Stimulated activated CD4-positive, alpha-beta T cell treated with anti-CD3 and anti-CD28 coated beads, Interleukin-12 subunit alpha, Interleukin-12 subunit beta, amount 100 ng/mL, for 24 hours (primary cell): ENCODE data around the gene TRIM47.
A peak's percentile ranks its signal among the peaks of the same experiment; 100 is the strongest.

Experiments used
- DNase-seq, 2 experiments: peaks; one replicate each; pipeline ENCODE4 v3.0.0-alpha.2; 2020; ENCODE audit warnings: low read depth in 2 of 2

The TRIM47 gene

DNA sequence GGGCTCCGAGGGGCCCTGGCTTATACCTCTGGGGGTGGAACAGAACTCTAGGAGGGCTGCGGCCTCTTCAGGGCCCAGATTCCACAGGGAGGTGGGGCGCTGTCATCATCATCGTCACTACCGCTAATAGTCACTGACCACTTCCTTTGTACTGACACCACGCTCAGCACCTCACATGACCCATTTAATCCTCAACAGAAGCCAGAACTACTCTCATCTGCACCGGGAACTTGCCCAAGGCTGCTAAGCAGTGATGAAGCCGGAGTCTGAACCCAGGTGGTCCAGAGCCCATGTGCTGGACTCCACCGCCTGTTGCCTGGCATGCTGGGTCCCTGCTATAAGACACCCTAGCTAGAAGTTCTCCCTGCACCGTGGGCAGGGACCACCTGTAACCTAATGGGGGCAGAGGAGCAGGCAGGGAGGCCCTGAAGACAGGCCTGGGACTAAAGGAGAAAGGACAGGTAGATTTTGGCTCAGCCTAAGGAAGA lies 46.2 kb downstream of the TRIM47 start:
- DNase-seq, result peak in 1 of 2 experiments; percentile 24

DNA sequence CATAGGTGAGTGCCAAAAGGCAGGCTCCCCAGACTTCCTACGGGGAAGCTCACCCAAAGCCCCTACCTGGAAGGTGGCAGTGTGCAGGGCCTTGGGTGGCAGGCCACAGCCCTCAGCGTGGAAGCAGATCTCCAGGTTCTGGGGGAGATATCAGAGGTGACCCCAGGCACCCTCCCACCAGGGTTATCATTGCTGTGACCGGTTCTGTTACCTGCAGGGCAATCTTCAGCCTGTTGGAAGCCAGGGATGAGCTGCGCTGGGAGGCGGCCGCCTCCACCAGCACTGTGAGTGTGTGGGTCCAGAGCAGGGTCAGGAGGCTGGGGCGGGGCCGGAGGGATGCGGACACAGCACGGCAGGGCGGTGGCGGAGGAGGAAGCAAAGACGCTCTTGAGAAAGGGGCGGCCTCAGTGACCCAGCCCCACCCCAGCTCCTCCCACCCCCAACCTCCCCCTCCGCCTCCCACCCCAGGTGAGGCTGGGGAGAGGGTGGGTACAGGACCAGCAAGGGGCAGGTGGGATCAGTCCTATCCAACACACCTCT lies 47.3 kb downstream of the TRIM47 start:
- DNase-seq, result no peak

DNA sequence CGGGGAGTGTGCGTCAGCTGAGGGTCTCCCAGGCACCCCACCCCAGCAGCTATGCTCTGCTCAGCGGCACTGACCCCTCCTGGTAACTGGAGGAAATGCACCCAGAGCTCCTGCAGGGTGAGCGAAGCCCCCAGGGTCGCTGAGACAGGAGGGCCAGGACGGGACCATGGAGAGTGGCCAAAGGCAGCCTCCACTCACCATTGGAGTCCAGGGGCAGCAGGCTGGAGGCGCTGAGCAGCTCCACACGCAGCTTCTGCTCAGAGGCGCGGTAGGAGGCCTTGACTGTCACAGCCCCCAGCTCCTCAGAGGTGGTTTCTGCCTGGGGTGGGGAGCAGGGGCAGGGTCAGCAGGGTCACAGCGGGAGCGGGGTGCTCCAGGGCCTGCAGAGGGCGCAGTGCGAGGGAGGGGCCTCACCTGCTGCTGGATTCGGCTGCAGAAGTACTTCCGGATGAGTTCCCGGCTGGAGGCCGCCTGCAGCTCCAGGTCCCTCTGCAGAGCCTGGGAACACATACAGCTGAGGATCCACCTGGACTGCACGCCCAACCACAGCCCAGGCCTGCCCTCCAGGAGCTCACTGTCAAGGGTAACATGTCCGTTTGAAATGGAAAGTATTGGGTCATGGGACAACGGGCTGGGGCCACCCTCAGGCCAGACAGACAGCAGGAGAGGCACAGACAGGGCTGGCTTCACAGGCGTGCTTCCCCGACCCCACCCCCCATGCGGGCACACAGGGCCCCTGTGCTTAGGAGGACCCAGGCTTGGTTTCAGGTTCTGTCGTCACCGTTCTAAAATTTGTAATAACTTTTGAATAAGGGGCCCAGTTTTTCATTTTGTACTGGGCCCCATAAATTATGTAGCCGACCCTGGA lies 48.0 kb downstream of the TRIM47 start:
- DNase-seq, result no peak

DNA sequence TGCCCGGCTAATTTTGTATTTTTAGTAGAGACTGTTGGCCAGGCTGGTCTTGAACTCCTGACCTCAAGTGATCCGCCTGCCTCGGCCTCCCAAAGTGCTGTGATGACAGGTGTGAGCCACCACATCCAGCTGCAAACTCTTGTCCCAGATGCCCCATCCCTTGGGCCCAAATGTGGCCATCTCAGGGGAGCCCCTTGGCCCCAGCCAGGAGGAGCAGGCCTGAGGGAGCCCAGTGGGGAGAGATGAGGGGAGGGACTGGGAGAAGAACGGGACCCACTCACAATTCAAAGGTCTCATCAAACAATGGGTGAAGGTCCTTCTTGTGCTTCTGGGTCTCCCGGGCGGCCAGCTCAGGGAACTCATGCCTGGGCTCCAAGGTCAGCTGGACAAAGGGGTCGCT lies 48.6 kb downstream of the TRIM47 start:
- DNase-seq, result no peak

DNA sequence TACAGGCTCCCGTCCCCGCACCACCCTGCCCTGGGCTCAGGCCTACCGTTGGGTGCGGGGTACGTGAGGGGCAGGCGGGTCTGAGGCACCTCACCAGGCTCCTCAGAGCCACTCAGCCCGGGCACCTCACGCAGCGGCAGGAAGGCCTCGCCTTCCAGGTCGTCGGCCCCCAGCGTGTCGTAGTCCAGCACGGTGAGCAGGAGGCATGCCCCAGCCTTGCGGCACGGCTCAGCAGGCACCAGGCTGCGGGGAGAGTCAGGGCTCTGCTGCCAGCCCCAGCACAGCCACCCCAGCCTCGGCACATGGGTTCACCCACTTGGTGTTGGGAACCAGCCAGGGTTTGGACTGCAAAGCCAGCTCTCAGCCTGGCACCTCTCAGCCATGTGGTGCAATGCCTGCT lies 49.6 kb downstream of the TRIM47 start:
- no peak for DNase-seq

DNA sequence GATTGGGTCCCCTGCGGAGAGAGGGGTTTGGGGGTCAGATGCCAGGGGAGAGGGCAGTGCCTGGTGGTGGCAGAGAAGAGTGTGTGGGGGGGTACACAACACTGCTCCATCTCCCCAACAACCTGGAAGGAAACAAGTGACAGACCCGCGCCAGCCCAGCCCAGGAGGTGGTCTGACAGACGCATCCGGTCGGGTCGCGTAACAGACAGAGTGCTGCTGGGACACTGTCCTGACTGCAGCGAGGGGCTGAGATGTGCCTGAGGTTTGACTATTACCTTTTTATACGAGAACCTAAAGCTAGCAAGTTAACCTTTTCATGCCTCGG lies 50.3 kb downstream of the TRIM47 start:
- no peak for DNase-seq

DNA sequence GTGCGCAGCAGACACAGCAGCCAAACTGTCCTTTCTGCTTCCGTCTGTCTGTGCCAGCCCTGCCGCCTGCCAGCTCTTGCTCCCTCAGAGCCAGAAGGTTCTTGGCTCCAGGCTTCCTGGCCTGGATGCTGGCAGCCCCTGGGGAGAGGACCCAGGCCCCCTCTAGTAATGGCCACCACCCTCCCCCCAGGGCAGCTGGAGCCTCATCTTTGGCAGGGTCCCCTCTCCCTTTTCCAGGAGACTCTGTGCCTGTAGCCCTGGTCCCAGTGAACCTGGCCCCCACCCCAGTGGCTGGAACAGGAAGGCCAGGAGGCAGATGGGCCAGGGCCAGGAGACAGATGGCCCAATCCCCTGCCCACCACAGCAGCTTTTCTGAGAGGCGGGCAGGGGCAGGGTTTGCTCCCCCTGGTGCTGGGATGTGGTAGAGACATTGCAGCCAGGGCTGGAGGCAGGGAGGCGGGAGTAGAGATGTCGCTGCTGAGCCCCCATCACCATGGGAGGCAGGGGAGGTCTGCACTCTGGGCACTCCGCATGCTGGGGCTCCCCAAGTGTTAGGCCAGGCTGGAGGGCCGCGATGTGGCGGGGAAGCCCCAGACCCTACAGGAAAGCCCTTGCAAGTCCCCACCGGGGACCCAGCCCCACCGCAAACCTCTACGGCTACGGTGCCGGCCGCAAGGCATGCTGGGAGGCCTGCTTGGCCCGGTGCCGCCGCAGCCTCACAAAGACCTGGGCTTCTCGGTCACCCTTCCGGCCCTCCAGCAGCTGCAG lies 50.9 kb downstream of the TRIM47 start:
- peak in 1 of 2 experiments; percentile 46 for DNase-seq

DNA sequence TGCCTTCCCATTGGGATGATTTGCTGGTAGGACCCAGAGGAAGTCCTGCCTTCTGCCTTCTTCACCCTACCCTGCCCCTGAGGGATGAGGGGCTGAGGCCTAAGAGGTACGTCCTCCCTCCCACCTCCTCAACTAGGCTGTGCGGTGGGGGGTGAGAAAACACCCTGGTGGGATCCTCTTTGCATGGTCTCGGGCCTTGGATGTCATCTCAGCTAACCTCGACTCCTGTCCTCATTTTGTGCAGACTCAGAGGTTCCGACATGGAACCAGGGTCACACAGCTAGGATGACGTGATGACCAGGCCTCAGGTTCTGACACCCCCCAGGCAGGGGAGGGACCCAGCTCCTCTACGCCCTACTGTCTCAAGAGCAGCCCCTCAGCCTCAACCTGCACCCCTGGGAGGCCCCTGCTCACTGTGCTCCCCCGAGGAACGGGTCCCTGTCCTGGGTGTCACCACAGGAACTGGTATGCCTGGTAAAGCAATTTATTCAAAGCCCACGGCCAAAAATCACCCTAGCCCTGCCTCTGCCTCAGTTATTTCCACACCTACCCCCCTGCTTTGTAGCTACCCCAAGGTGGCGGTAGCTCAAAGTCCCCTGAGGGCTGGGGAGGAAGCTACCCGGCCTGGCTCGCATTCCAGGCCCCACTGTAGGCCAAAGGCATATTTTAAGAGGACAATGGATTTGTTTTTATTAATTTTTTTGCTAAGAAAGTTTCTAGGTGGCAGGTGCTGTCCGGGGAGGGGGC lies 51.6 kb downstream of the TRIM47 start:
- no peak for DNase-seq

DNA sequence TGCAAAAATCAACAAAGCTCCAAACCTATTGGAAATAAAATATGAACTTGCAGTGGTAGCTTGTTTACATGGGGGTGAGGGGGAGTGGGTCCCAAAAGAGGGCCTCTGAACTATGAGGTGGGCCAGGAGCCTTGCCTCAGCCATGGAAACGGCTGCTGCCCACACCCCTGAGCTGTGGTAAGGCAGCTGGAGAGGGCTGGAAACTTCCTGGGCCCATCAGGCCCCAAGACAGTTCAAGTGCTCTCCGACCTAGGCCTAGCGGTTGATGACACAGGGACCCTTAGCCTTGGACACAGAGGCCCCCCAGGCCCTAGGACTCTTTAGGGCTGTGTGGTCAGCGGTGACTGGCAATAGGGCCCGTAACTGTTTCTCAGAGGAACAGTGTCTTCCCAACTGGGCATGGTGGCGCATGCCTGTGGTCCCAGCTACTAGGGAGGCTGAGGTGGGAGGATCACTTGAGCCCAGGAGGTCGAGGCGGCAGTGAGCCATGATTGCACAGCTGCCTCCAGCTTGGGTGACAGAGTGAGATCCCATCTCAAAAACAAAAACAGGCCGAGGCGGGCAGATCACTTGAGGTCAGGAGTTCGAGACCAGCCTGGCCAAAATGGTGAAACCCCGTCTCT lies 52.5 kb downstream of the TRIM47 start:
- DNase-seq, result no peak

DNA sequence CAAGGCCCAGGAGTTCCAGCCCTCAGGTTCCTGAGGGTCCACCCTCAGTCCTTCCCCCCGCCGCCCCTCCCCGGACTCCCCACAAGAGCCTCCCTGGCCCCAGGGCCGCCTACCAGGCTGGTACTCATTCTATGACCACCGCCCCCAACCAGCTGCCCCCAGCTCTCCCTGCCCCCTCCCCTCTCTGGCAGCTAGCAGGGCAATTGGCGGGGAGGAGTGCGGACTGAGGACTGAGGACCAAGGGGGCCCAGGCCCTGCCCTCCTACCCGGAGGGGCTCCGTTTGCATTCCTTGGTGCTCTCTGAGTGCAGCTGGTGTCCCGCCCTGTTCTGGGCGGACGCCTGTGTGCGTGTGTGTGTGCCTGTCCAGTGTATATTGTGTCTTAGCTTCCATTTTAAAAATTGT lies 53.2 kb downstream of the TRIM47 start:
- no peak for DNase-seq

DNA sequence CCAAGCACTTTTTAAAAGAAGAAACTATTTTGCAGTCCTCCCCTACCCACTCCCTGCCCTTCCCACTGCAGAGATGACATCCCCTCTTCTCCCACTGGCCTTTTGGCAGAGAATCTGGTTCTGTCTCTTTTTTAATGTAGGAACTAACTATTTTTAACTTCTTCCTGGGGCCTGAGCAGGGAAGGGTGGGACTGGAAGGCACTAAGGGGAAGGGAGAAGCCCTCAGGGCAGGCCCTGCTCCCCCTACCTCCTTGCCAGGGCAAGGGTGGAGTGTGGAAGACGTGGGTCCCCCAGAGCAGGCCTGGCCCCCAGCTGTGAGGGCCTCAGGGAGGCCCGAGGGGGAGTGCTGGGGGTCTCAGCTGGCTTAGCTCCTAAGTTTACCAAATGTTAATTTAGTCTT lies 53.7 kb downstream of the TRIM47 start:
- DNase-seq, result no peak
